Brain microvascular endothelial cell (primary cell): ENCODE data around the gene BAIAP2L1.

Experiments
- DNase-seq: peaks from one replicate; pipeline ENCODE4 v3.0.0-alpha.2; 2020
- H3K27ac ChIP-seq: fragments of 250-450 bp; sonication (Bioruptor Pico); 2 replicates; pipeline ENCODE4 v1.5.1; 2020; ENCODE audit warnings: mild to moderate bottlenecking, moderate library complexity
- H3K27me3 ChIP-seq: fragments of 250-450 bp; sonication (Bioruptor Pico); replicated peaks from 2 replicates; pipeline ENCODE4 v1.5.1; 2020; ENCODE audit warnings: mild to moderate bottlenecking
- H3K36me3 ChIP-seq: fragments of 250-450 bp; sonication (Bioruptor Pico); replicated peaks from 2 replicates; pipeline ENCODE4 v1.5.1; 2020; ENCODE audit warnings: mild to moderate bottlenecking
- H3K4me3 ChIP-seq: 2 replicates; pipeline ENCODE4 v1.5.1; 2011; ENCODE audit warnings: low read depth, mild to moderate bottlenecking, control low read depth, low read length, moderate library complexity
- CTCF ChIP-seq: IDR thresholded peaks from 2 replicates; pipeline ENCODE4 v1.5.1; 2011; ENCODE audit warnings: low read depth, mild to moderate bottlenecking, moderate library complexity, low read length, control low read depth, inconsistent platforms; ENCODE audit errors: missing control alignments
- in situ Hi-C: cut with HindIII; loops from 2 replicates; pipeline ENCODE4 v1.10.0; 2017; ENCODE audit warnings: low sequenced_read_pairs, low pct_ligation_motif_present

Gene BAIAP2L1

GRCh38 chr7:98309566-98309965 lies 91.3 kb downstream of the BAIAP2L1 start:
- TF ChIP-seq CTCF: no peak
- Histone ChIP-seq H3K4me3 (no peak overlapping the region), H3K27me3 (no peaks in the 10 kb centered on the region), H3K27ac (no peak overlapping the region), H3K36me3 (peaks cover 14% of the 10 kb centered on the region)
- in situ Hi-C loops: no loop called here
- DNase-seq: no peak

- TF ChIP-seq CTCF: no peak
- Histone ChIP-seq H3K4me3 (no peak overlapping the region), H3K27me3 (no peaks in the 10 kb centered on the region), H3K36me3 (peaks cover 11% of the 10 kb centered on the region), H3K27ac (no peak overlapping the region)
- in situ Hi-C loops: no loop called here
- no peak for DNase-seq
Observed at GRCh38 chr7:98307971-98308466, 92.9 kb downstream of the BAIAP2L1 start.

- in situ Hi-C loops: no loop called here
- Histone ChIP-seq H3K4me3 (no peak overlapping the region), H3K27ac (no peak overlapping the region), H3K36me3 (peaks cover 18% of the 10 kb centered on the region), H3K27me3 (no peaks in the 10 kb centered on the region)
- no peak for TF ChIP-seq CTCF
- DNase-seq: no peak
Observed at GRCh38 chr7:98305951-98306535, 94.8 kb downstream of the BAIAP2L1 start.

GRCh38 chr7:98303906-98304305 lies 97.0 kb downstream of the BAIAP2L1 start:
- Histone ChIP-seq H3K36me3 (peaks cover 18% of the 10 kb centered on the region), H3K4me3 (no peak overlapping the region), H3K27me3 (no peaks in the 10 kb centered on the region), H3K27ac (no peak overlapping the region)
- no peak for TF ChIP-seq CTCF
- in situ Hi-C loops: no loop called here
- DNase-seq: no peak

- Histone ChIP-seq H3K27me3 (no peaks in the 10 kb centered on the region), H3K36me3 (peaks cover 18% of the 10 kb centered on the region), H3K4me3 (no peak overlapping the region), H3K27ac (no peak overlapping the region)
- TF ChIP-seq CTCF: no peak
- in situ Hi-C loops: no loop called here
- DNase-seq: no peak
Observed at GRCh38 chr7:98303176-98303865, 97.6 kb downstream of the BAIAP2L1 start.
